GM12878 (cell line): ENCODE measurements around the gene TANC1. TPM values are rescaled to one million over a fixed set of nuclear protein-coding genes. Genes with fewer than 3 reads are reported as not detected.

Experiments
- ATAC-seq: fragments of 200-7000 bp; cut with Tn5 transposase; 3 replicates; pipeline ENCODE4 v1.9.1; 2020; ENCODE audit warnings: mild to moderate bottlenecking, moderate library complexity
- BruUV-seq: library from RNA; stranded (reverse); fragments of 400-500 nt; replicated peaks from 2 replicates; lab custom pipeline; 2021; lab: Mats Ljungman, UMichigan
- CTCF ChIA-PET: fragments of 300-600 bp; sonication (Branson Sonifier 250); formaldehyde crosslinking; extraction: SDS; loops from one replicate; lab custom pipeline; 2021; ENCODE audit warnings: inconsistent platforms; lab: Yijun Ruan, JAX
- POLR2A ChIA-PET: fragments of 350-600 bp; formaldehyde crosslinking; extraction: SDS; loops from one replicate; lab custom pipeline; 2021; ENCODE audit warnings: inconsistent platforms; lab: Charles Lee
- RAD21 ChIA-PET: fragments of 300-600 bp; sonication (Branson Sonifier 250); formaldehyde crosslinking; loops from one replicate; lab custom pipeline; 2023; ENCODE audit warnings: antibody characterized with exemption; ENCODE audit not compliant: unreplicated experiment; lab: Charles Lee
- SMC1A ChIA-PET: fragments of 300-600 bp; sonication (Branson Sonifier 250); formaldehyde crosslinking; loops from one replicate; lab custom pipeline; 2023; ENCODE audit not compliant: unreplicated experiment, uncharacterized antibody; lab: Charles Lee
- DNase-seq: peaks from one replicate; pipeline ENCODE4 v3.0.0-alpha.2; 2011; ENCODE audit warnings: low read depth, low spot score
- FAIRE-seq: peaks from 3 replicates; lab custom pipeline; 2011; peaks lifted over from hg19 to GRCh38; lab: Jason Lieb, UNC
- H2AFZ ChIP-seq: 2 replicates; pipeline ENCODE4 v1.6.0; 2011; ENCODE audit warnings: low read depth, low read length, control low read depth; ENCODE audit not compliant: control insufficient read depth
- H3K27ac ChIP-seq: 2 replicates; pipeline ENCODE4 v1.5.1; 2011; ENCODE audit warnings: control low read depth; ENCODE audit not compliant: control insufficient read depth, insufficient read depth
- H3K27me3 ChIP-seq, 2 experiments: replicated peaks in 1 of 2; 2 replicates each; pipeline versions ENCODE4 v1.6.0 to v1.6.1; 2011; ENCODE audit warnings: low read length in 1 of 2; ENCODE audit not compliant: control insufficient read depth in 2 of 2, insufficient read depth in 2 of 2
- H3K36me3 ChIP-seq, 2 experiments: 2 replicates each; pipeline ENCODE4 v1.5.1; 2011; ENCODE audit warnings: low read length in 1 of 2; ENCODE audit not compliant: control insufficient read depth in 2 of 2, insufficient read depth in 2 of 2
- H3K4me1 ChIP-seq: 2 replicates; pipeline ENCODE4 v1.6.1; 2011; ENCODE audit warnings: mild to moderate bottlenecking, low read length, moderate library complexity, mixed read lengths; ENCODE audit not compliant: control insufficient read depth, insufficient read depth
- H3K4me2 ChIP-seq: 2 replicates; pipeline ENCODE4 v1.6.0; 2011; ENCODE audit warnings: control low read depth; ENCODE audit not compliant: control insufficient read depth, insufficient read depth
- H3K4me3 ChIP-seq: fragments of 200-600 bp; sonication (generic); 2 replicates; pipeline ENCODE4 v1.5.1; 2016
- H3K79me2 ChIP-seq: 2 replicates; pipeline ENCODE4 v1.6.0; 2011; ENCODE audit warnings: low read length; ENCODE audit not compliant: control insufficient read depth, insufficient read depth
- H3K9ac ChIP-seq: 2 replicates; pipeline ENCODE4 v1.8.0; 2011; ENCODE audit warnings: low read length, control low read depth, mixed read lengths; ENCODE audit not compliant: control insufficient read depth, insufficient read depth
- H3K9me3 ChIP-seq: replicated peaks from 3 replicates; pipeline ENCODE4 v1.5.1; 2011; ENCODE audit warnings: mild to moderate bottlenecking, low read length; ENCODE audit not compliant: control insufficient read depth, insufficient read depth
- H4K20me1 ChIP-seq: 2 replicates; pipeline ENCODE4 v1.6.0; 2011; ENCODE audit not compliant: control insufficient read depth, insufficient read depth
- ATF3 ChIP-seq: IDR thresholded peaks from 2 replicates; pipeline ENCODE4 v1.6.1; 2011; ENCODE audit warnings: low read depth, mild to moderate bottlenecking, low read length, moderate library complexity, borderline replicate concordance; ENCODE audit errors: extremely low read depth
- BCL3 ChIP-seq: IDR thresholded peaks from 2 replicates; pipeline ENCODE4 v1.6.1; 2011; ENCODE audit warnings: borderline replicate concordance, low read depth, mild to moderate bottlenecking, moderate library complexity, low read length; ENCODE audit not compliant: insufficient read depth, poor library complexity, severe bottlenecking
- CHD4 ChIP-seq: fragments of 200-600 bp; sonication (generic); IDR thresholded peaks from 2 replicates; pipeline ENCODE4 v1.6.1; 2016; ENCODE audit warnings: mild to moderate bottlenecking
- DPF2 ChIP-seq: fragments of 450-650 bp; IDR thresholded peaks from 2 replicates; pipeline ENCODE4 v1.6.1; 2017; ENCODE audit warnings: mild to moderate bottlenecking
- ELK1 ChIP-seq: IDR thresholded peaks from 2 replicates; pipeline ENCODE4 v1.6.1; 2012; ENCODE audit warnings: low read depth, low read length, improper control_type of control experiment
- IKZF1 ChIP-seq: fragments of 450-650 bp; conservative IDR thresholded peaks from 2 replicates; pipeline ENCODE4 v1.6.1; 2017; ENCODE audit warnings: antibody characterized with exemption, mild to moderate bottlenecking
- JUNB ChIP-seq: IDR thresholded peaks from 2 replicates; pipeline ENCODE4 v1.6.1; 2016; ENCODE audit warnings: antibody characterized with exemption, mild to moderate bottlenecking
- NFYA ChIP-seq: IDR thresholded peaks from 2 replicates; pipeline ENCODE4 v1.6.1; 2011; ENCODE audit warnings: low read depth, mild to moderate bottlenecking, low read length, improper control_type of control experiment, borderline replicate concordance
- TCF12 ChIP-seq: IDR thresholded peaks from 2 replicates; pipeline ENCODE4 v1.6.1; 2011; ENCODE audit warnings: low read depth, mild to moderate bottlenecking, low read length
- ZBED1 ChIP-seq: IDR thresholded peaks from 2 replicates; pipeline ENCODE4 v1.6.1; 2016; ENCODE audit warnings: borderline replicate concordance
- ZSCAN29 ChIP-seq: fragments of 450-650 bp; IDR thresholded peaks from 2 replicates; pipeline ENCODE4 v1.6.1; 2017; ENCODE audit warnings: mild to moderate bottlenecking, moderate library complexity
- WGBS: methylation state at CpG from one replicate; pipeline ENCODE4 v1.1.6; 2016; ENCODE audit warnings: low lambda C conversion rate; ENCODE audit not compliant: insufficient replicate concordance, insufficient coverage; ENCODE audit errors: missing lambda C conversion rate; 5-methylcytosine and 5-hydroxymethylcytosine counted together
- in situ Hi-C: fragments of 300-500 bp; cut with MboI; formaldehyde crosslinking; loops from 9 replicates; pipeline ENCODE4 v1.14.3; 2018; ENCODE audit warnings: mixed read lengths
- intact Hi-C: fragments of 100-400 bp; cut with micrococcal nuclease; formaldehyde crosslinking; loops from one replicate; pipeline ENCODE4 v1.14.2; 2022; ENCODE audit not compliant: unreplicated experiment
- polyA plus RNA-seq, 11 experiments: library from polyadenylated mRNA; depleted of rRNA in 4 of 11; unstranded in 6 of 11; stranded (reverse) in 5 of 11; fragments of >200 nt; fragmentation: Nextera tagmentation in 4 of 11; fragmentation: Illumina TruSeq in 1 of 11; extraction: Ambion mirVana in 4 of 11; extraction: Trizol in 1 of 11; gene quantifications; 1 replicate in 1 of 11; 2 replicates in 10 of 11; pipeline versions ENCODE4 v1.2.1 to v1.2.3, GENCODE V29; 2011 to 2016; ENCODE audit warnings: inconsistent platforms in 2 of 11, missing spikeins in 2 of 11, low read depth in 1 of 11
- total RNA-seq, 4 experiments: library from RNA; depleted of rRNA in 3 of 4; stranded (reverse); fragments of >200 nt in 3 of 4; fragmentation: Illumina TruSeq in 1 of 4; extraction: Trizol in 1 of 4; gene quantifications; 2 replicates each; pipeline versions ENCODE4 v1.2.1 to v1.2.3, GENCODE V29; 2013 to 2021
- TF ChIP-seq, protein P1 (sequence below): IDR thresholded peaks from 2 replicates; pipeline ENCODE4 v1.6.1; 2012; ENCODE audit warnings: low read depth, low read length, improper control_type of control experiment
- TF ChIP-seq, protein P2 (sequence below): fragments of 150-350 bp; IDR thresholded peaks from 2 replicates; pipeline ENCODE4 v1.6.1; 2014; ENCODE audit warnings: mild to moderate bottlenecking, low read depth, low read length

Gene TANC1
- total and polyA plus RNA-seq, 10 of the 15 experiments (the other 5 are each of a cell fraction or from before 2014, with no cell fraction given) = 0.05 to 5.0 (median 0.34) TPM

DNA sequence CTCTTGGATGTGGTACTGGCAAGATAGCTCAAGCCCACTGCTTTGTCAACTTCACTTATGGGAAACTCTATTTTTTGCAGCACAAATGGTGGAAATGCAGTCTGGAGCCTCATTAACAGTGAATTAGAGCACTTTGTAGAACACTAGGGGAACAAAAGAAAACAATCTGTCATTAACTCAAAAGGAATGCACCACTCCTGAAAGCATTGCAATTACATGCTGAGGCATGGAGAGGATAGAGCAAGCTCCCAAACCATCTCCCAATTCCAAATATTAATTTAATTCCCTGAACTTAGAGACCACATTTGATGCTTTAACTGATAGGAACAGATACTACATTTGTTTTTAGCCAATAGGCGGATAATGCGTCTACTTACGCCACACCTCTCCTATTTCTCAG is 32.8 kb upstream of the TANC1 start:
- ChIA-PET SMC1A (interaction anchor here (1.5 kb wide), 1 partner anchor 20 kb away, joined by 3 read pairs; no protein-coding TSS in a partner anchor), RAD21 (no interaction called here), POLR2A (no interaction called here), CTCF (interaction anchor here (0.8 kb wide), 1 partner anchor 1098 kb away, joined by 4 read pairs; no protein-coding TSS in a partner anchor)
- DNase-seq (no peak), FAIRE-seq (no peak), ATAC-seq (no peak)
- Histone ChIP-seq H3K36me3 (no peaks in the 10 kb centered on the region), H3K27me3 (no peaks in the 10 kb centered on the region; a peak in 2 of 4 replicates), H3K9me3 (no peaks in the 10 kb centered on the region), H3K79me2 (no peaks in the 10 kb centered on the region), H3K9ac (no peak overlapping the region), H2AFZ (no peak overlapping the region), H3K4me2 (no peak overlapping the region), H3K4me3 (no peak overlapping the region), H4K20me1 (no peaks in the 10 kb centered on the region), H3K27ac (no peak overlapping the region), H3K4me1 (no peaks in the 10 kb centered on the region)
- TF ChIP-seq CHD4 = no peak
- no TSS peak for BruUV-seq
- 96% methylated on average over 3 of the region's 3 CpGs for WGBS
- in situ Hi-C loops (no loop called here), intact Hi-C loops (no loop called here)

DNA sequence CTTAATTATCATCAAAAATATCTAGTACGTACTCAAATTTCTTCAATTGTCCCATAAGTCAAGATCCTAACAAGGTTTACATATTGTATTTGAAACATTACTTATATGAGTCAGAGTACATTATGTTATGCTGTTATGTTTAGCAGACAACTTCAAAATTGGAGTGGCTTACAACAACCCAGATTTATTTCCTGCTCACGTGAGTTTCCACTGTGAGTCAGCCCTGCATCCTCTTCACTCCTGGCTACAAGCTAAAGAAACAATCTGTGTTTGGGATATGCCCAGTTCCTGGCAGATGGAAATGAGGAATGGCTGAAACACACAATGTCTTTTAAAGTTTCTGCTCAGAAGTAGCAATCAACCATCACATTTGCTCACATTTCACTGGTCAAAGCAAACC is 31.5 kb upstream of the TANC1 start:
- no peak overlapping the region for H3K9ac ChIP-seq
- RAD21 ChIA-PET = no interaction called here
- no peaks in the 10 kb centered on the region for H3K79me2 ChIP-seq
- WGBS = 44% methylated on average over 2 of the region's 2 CpGs
- H3K9me3 ChIP-seq = no peaks in the 10 kb centered on the region
- in situ Hi-C loops = no loop called here
- H3K4me1 ChIP-seq = no peaks in the 10 kb centered on the region
- TF ChIP-seq TCF12 (no peak), ATF3 (no peak), ZSCAN29 (no peak), ZBED1 (no peak), DPF2 (no peak), IKZF1 (no peak), JUNB (no peak), BCL3 (no peak), NFYA (no peak), ELK1 (no peak)
- TF ChIP-seq, protein P1, sequence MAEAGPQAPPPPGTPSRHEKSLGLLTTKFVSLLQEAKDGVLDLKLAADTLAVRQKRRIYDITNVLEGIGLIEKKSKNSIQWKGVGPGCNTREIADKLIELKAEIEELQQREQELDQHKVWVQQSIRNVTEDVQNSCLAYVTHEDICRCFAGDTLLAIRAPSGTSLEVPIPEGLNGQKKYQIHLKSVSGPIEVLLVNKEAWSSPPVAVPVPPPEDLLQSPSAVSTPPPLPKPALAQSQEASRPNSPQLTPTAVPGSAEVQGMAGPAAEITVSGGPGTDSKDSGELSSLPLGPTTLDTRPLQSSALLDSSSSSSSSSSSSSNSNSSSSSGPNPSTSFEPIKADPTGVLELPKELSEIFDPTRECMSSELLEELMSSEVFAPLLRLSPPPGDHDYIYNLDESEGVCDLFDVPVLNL = no peak
- TF ChIP-seq, protein P2, sequence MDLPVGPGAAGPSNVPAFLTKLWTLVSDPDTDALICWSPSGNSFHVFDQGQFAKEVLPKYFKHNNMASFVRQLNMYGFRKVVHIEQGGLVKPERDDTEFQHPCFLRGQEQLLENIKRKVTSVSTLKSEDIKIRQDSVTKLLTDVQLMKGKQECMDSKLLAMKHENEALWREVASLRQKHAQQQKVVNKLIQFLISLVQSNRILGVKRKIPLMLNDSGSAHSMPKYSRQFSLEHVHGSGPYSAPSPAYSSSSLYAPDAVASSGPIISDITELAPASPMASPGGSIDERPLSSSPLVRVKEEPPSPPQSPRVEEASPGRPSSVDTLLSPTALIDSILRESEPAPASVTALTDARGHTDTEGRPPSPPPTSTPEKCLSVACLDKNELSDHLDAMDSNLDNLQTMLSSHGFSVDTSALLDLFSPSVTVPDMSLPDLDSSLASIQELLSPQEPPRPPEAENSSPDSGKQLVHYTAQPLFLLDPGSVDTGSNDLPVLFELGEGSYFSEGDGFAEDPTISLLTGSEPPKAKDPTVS = no peak
- H3K4me3 ChIP-seq = no peak overlapping the region
- SMC1A ChIA-PET = no interaction called here
- no peaks in the 10 kb centered on the region for H3K36me3 ChIP-seq
- ATAC-seq = no peak
- no peak overlapping the region for H3K4me2 ChIP-seq
- CTCF ChIA-PET = no interaction called here
- no peaks in the 10 kb centered on the region; a peak in 2 of 4 replicates for H3K27me3 ChIP-seq
- no peak overlapping the region for H3K27ac ChIP-seq
- no peak for DNase-seq
- no peak overlapping the region for H2AFZ ChIP-seq
- BruUV-seq = no TSS peak
- FAIRE-seq = no peak
- intact Hi-C loops = no loop called here
- POLR2A ChIA-PET = no interaction called here
- no peaks in the 10 kb centered on the region for H4K20me1 ChIP-seq
